NCI-H1092 treated with DMSO at 0.1 percent for 48 hours (cell line): Measurements from ENCODE around the gene CHRNA1.

Source experiments
- DNase-seq: peaks from one replicate; lab custom pipeline; 2025; lab: John Stamatoyannopoulos, UW

The CHRNA1 gene

DNA sequence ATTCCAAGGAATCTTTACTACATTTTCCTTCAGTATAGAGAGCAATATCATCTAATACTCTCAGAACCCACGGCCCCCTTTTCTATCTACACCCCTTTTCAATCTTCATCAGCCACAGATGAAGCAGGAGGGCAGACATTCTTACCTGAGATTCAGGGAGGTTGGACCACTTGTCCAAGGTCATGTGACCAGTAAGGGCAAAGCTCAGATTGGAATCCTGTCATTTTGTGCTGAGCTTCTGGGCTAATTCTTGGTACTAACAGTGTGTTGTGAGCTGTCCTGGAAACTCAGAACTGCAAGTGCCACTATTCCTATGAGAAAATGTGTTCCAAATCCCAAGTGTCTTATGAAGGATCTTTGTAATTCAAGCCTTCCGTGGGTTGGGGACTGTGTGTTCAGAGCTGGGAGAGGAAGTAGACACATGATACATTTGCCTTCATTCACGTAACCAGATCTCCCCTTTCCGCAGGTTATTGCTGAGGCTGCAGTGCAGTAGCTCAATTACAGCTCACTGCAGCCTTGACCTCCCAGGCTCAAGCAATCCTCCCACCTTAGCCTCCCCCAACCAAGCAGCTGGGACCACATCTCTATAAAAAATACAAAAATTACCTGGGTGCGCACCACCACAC is 3.3 kb downstream of the CHRNA1 start:
- DNase-seq: no peak

GRCh38 chr2:174759381-174760065 is 4.7 kb downstream of the CHRNA1 start:
- DNase-seq: no peak

DNA sequence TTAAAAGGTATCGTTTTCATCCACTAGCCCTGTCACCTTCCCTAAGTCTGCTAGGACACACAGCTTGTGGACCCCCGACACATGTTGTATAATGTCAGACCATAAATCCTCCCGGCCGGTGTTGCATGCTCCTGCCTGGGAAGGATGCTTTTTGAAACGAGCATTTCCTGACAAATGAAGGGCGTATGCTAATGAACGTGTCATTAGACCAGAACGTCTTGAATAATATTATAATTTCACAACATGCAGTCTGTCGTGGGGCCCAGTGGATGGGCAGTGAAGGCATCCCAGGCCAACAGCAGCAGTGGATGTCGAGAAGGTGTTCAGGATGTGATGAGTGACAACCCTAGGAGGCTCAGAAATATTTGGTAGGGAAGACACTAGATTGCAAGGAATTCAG is 7.5 kb downstream of the CHRNA1 start:
- DNase-seq: no peak

DNA sequence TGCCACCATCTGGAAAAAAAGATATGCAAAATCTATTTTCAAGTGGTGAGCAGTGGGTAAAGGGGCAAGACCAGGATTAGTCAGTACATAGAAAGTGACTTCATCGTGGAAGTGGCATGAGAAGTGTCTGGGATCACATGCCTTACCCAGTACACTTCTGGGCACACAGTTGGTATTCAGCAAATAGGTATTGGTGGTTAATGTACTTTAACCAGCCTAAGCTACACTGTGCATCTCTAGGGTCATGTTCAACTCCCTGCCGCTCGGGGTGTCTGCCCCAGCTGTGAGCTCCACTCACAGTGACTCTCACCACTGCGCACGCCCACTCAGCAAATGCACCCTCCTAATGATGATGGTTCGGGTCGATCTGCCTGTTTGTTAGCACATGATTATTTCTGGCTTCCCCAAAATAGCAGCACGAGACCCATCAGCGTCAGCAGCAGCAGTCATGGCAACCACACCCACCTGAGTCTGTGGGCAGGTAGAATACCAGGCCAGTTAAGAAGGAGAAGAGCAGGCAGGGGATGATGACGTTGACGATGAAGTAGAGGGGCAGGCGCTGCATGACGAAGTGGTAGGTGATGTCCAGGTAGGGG is 11.1 kb downstream of the CHRNA1 start:
- DNase-seq: no peak

DNA sequence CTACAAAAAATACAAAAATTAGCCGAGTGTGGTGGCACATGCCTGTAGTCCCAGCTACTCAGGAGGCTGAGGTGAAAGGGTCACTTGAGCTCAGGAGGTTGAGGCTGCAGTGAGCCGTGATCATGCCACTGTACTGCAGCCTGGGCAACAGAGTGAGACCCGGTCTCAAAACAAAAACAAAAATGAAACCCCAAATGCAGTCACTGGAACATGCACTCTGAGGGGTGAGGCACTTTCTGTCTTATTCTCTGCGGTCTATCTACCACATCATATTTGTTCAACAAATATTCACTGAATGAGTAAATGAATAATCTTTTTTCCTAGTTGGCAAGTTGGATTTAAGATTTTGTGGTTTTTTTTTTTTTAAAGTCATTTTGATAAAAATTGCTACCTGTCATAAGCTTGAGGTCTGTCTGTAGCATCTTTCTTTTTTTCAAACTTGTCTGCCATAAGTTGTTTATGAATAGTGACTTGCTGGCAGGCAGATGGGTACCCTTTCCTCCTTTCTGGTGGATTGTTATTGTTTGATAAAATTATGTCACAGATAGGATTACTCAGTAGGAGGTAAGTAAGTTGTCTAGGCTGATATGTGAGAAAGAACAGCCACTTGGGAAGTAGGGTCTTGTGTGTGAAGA is 11.8 kb downstream of the CHRNA1 start:
- DNase-seq: no peak

DNA sequence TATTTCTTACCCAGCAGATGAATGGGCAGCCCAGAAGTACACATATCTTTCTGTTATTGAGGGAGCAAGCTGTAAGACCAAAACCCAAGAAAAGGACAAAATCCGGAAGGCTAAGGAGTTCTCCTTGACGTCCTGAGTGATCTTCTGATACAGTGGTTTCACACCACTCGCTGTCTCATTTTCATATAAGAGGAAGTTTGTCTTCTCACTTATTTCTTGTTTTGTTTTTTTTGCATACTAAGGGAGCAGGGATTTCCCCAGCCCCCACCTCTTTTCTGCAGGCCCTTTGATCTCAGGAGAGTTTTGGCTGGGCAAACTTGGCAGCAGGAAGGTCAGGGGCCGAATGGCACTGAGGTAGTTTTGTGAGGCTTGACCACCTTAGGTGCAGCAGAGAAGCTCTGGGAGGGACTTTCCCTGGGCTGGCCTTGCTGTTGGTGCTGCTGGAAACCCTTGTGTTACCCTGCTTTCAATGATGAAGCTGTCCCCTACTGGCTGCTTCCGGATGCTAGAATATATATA is 13.3 kb downstream of the CHRNA1 start:
- DNase-seq: no peak

DNA sequence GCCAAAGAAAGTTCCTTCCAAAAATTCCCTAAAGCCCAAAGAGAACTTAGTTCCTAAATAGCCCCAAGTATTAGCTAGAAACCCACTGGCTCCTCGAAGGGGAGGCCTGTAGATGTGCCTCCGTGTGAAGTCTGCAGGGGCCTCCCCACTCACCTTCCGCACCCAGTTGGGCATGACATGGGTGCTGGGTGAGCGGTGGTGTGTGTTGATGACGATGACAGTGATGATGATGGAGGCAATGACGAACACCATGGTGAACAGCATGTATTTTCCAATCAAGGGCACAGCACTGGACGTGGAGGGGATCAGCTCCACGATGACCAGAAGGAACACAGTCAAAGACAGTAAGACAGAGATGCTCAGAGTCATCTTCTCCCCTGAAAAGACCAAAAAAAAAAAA is 14.5 kb downstream of the CHRNA1 start:
- DNase-seq: no peak

DNA sequence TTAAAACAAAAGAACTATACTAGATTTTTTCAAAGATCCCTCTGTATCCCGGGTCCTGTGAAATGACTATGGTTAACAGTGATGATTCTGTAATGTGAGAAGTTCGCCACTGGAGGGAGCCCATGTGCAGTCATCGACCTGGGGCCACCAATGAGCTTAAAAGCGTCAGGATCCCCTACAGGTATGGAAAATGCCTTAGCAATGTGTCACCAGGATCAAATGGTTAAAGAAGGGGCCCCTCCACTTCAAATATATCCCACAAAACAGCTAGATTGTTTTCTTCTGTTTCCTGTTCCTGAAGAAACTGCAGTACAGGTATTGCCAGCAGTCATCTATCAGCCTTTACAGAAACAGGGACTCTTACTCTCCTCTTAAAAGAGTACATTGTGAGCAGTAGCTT is 15.3 kb downstream of the CHRNA1 start:
- DNase-seq: peak; percentile 17

GRCh38 chr2:174745142-174745541 is 19.1 kb downstream of the CHRNA1 start:
- DNase-seq: no peak

- no peak for DNase-seq
Measured at GRCh38 chr2:174744111-174744510, 20.2 kb downstream of the CHRNA1 start.

DNA sequence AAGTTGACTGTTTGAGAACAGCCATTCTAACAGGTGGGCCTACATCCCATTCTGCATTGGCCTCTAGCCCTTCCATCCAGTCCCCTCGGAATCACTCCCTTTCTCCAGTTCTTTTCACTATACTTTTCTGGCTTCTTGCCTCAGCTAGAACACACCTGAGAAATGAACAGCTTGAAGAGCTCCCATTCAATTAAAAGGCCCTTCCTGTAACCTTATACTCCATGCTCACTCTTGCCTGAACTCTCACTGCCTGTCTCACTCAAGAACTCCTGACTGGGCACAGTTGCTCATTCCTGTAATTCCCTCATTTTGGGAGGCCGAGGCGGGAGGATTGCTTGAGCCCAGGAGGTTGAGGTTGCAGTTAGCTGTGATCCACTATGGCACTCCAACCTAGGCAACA is 23.6 kb downstream of the CHRNA1 start:
- DNase-seq: no peak

DNA sequence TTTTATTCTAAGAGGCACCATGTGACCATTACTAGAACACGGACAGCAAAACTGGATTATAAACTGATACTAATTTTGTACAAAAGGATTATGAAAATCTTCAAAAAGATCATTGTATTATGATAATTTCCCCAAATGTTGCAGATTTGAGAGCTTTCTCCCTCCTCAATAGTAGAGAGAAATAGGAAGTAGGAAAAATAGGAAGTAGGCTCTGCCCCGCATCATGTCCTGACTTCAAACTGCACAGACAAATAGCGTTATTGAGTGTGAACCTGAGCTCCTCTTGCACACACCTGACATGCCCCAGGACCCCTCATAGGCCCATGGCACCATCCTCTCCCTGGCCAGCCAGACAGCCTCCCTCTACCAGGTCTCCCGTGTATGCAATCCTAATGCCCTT is 25.4 kb downstream of the CHRNA1 start:
- DNase-seq: no peak

DNA sequence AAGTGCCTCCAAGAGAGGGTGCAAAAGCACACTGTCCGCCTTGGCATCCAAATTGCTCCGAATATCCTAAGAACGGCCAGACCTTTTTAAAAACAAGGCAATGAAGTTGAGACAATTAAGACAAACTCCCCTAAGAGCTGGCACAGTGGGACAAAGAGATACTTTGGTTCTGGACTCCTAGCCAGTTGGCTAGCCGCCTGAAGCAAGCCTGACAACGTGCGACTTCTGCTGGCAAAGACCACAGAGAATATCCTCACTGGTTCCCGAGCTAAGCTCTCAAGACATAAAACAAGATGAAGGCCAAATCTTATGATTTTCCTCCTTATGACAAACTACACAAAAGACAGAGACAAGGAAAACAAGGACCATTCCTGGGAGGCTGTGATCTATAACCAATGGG is 32.7 kb downstream of the CHRNA1 start:
- no peak for DNase-seq

- no peak for DNase-seq
Measured at GRCh38 chr2:174730698-174731018, 33.6 kb downstream of the CHRNA1 start.

DNA sequence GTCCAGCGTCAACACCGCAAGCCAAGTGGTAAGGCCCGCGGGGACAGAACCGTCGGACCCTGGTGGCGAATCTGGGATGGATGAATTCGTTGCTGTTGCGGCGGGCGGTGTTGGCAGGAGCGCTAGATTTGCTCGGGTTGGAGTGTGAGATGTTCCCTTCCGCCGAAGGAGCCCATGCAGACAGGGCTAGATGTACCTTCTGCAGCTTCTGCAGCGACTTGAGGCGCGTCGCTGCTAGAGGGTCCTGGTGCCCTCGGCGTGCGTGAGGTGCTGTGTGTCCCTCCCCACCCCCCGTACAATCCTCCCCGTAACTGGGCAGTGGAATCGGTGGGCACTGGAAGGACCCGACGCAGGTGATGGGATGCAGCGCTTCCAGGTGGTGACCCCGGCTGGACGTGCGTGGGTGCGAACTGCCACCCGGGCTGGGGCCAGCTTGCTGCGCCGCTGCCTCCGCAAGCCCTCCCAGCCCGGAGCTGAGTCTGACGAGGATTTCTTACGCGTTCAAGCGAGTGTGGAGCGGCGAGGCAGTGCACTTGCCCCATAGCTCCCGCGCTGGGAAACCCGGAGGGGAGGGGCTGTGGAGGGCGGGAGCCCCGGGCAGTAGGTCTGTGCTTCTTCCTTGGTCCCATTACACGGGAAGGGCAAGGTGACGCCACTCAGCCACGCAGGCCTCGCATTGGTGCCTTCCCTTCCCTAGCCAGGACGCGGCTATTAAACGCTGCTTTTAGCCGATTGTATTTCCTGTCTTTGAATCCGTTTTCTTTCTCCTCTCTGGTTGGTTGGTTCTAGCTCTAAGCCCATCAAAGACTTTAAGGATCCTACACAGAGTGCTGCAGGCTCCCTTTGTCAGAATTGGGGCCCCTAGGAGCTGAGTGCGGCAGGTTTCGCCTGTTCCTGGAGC is 34.2 kb downstream of the CHRNA1 start:
- DNase-seq: peak; percentile 4

DNA sequence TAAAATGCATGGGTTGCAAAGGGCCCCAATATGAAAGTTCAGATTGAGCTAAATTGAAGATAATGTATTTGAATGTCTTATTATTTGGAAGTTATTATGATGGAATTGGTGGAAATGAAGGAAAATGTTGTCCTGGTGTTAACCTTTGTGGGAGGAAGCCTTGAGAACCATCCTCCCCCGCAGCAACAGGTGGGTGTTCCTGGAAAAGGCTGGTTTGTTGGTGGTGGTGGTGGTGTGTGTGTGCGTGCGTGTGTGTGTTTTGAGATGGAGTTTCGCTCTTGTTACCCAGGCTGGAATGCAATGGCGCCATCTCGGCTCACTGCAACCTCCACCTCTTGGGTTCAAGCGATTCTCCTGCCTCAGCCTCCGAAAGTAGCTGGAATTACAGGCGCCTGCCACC is 36.2 kb downstream of the CHRNA1 start:
- no peak for DNase-seq

GRCh38 chr2:174726212-174726611 is 38.1 kb downstream of the CHRNA1 start:
- DNase-seq: no peak

- no peak for DNase-seq
Measured at GRCh38 chr2:174722942-174723592, 41.2 kb downstream of the CHRNA1 start.

DNA sequence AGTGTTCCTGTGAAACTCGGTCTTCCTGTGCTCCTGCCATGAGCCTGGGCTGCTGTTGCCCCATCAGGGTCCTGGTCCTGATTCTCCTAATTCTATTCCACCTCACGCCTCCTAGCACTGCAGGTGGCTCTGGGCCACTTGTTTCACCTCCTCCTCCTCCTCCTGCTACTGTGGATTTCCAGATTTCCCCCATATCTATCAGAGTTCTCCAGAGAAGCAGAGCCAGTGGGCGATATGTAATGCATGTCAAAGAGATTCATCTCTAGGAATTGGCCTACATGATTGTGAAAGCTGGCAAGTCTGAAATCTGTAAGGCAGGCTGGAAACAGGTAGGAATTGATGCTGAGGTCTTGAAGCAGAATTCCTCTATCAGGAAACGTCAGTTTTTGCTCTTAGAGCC is 45.3 kb downstream of the CHRNA1 start:
- DNase-seq: no peak

DNA sequence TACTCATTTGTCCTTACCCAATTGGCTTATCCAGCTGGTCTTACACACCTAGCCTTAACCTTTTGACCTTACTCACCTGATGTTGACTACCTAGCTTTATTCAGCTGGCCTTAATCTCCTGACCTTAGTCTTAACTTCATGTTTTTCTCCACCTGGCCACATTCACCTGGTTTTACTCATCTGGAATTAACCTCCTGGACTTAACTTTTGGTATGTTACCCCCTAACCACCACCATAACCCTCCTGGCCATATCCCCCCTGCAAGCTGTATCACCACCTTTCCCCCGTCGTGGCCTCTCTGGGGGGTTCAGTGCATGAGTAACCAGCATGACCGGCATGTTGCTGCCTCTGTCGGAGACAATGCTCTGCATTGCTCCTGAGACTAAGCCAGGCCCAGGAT is 45.7 kb downstream of the CHRNA1 start:
- no peak for DNase-seq

GRCh38 chr2:174717916-174718315 is 46.4 kb downstream of the CHRNA1 start:
- no peak for DNase-seq

DNA sequence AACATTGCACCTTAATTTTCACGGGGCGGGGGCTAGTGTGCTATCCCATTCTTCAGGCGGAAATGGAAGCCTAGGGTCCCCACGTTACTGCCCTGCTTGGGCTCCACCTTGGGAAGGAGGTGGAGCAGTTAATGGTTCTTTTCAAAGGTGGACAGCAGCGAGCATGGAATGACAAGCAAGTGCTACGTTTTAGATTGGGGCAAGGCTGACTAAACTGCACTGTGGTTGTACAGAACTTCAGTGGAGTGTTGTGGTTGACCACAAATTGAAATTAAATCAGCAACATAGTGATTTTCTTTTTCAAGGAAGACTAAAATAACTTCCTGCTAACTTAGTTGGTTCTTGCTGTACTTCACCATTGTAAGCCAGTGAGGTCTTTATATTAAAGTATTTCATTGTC is 47.0 kb downstream of the CHRNA1 start:
- no peak for DNase-seq
